T-helper 17 cell (primary cell): Measurements from ENCODE around the gene PRM2. TPM values are rescaled to one million over a fixed set of nuclear protein-coding genes. Genes with fewer than 3 reads are reported as not detected.

ENCODE experiments used
- ATAC-seq: fragments of 150-1000 bp; cut with Tn5 transposase; 2 replicates; pipeline ENCODE4 v1.10.0; 2021; ENCODE audit warnings: mild to moderate bottlenecking, moderate library complexity
- DNase-seq, 3 donors: peaks; one replicate each; pipeline versions ENCODE4 v3.0.0 to v3.0.0-alpha.2; 2020 to 2021
- H3K9me3 ChIP-seq: one replicate; pipeline ENCODE4 v1.7.0; 2013; ENCODE audit warnings: low read length, mild to moderate bottlenecking; ENCODE audit not compliant: control insufficient read depth, poor library complexity, severe bottlenecking
- H3K27ac Mint-ChIP-seq: one replicate; pipeline ENCODE4 v1.8.0; 2022; ENCODE audit warnings: mild to moderate bottlenecking, moderate library complexity, mixed read lengths
- H3K27me3 Mint-ChIP-seq: one replicate; pipeline ENCODE4 v1.8.0; 2022; ENCODE audit warnings: mixed read lengths
- H3K36me3 Mint-ChIP-seq: one replicate; pipeline ENCODE4 v1.8.0; 2022; ENCODE audit warnings: low read depth, mixed read lengths
- H3K4me1 Mint-ChIP-seq: one replicate; pipeline ENCODE4 v1.8.0; 2022; ENCODE audit warnings: mild to moderate bottlenecking, mixed read lengths
- H3K4me3 Mint-ChIP-seq: one replicate; pipeline ENCODE4 v1.8.0; 2022; ENCODE audit warnings: mild to moderate bottlenecking, moderate library complexity, mixed read lengths
- total RNA-seq, 4 donors: library from RNA in 2 of 4; stranded (reverse) in 2 of 4; gene quantifications; one replicate each; pipeline ENCODE4 v1.2.3 and lab custom pipeline; 2022 to 2026

Gene PRM2
- total RNA-seq, 2 donors from 2014 or later: not detected

GRCh38 chr16:11271610-11272009 lies 4.7 kb downstream of the PRM2 start:
- Mint-ChIP-seq H3K27me3 (peaks cover under 1% of the 10 kb centered on the region), H3K4me3 (no peak overlapping the region), H3K36me3 (peaks cover 4% of the 10 kb centered on the region), H3K4me1 (no peaks in the 10 kb centered on the region), H3K27ac (no peak overlapping the region)
- ATAC-seq: no peak
- no peaks in the 10 kb centered on the region for H3K9me3 ChIP-seq
- DNase-seq: no peak

DNA sequence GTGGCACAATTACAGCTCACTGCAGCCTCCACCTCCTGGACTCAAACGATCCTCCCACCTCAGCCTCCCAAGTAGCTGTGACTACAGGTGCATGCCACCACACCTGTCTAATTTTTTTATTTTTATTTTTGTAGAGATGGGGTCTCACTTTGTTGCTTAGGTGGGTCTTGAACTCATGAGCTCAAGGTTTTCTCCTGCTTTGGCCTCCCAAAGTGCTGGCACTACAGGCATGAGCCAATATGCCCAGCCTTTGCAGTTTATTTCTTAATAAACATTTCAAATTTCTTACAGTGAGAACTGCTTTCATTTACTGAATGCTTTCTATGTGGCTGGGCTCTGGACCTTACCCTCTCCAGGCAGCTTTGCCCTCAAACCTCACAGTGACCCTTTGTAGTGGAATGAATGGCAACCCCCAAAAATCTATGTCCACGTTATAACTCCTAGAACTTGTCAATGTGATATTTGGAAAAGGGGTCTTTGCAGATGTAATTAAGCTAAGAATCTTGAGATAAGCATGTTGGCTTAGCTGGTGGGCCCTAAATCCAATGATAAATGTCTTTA lies 5.6 kb downstream of the PRM2 start:
- no peaks in the 10 kb centered on the region for H3K9me3 ChIP-seq
- ATAC-seq: no peak
- peaks cover 4% of the 10 kb centered on the region for H3K36me3 Mint-ChIP-seq
- DNase-seq: no peak
- H3K27me3 Mint-ChIP-seq: no peaks in the 10 kb centered on the region
- peak overlapping the region; percentile 45 for H3K27ac Mint-ChIP-seq
- H3K4me1 Mint-ChIP-seq: no peaks in the 10 kb centered on the region
- H3K4me3 Mint-ChIP-seq: no peak overlapping the region

DNA sequence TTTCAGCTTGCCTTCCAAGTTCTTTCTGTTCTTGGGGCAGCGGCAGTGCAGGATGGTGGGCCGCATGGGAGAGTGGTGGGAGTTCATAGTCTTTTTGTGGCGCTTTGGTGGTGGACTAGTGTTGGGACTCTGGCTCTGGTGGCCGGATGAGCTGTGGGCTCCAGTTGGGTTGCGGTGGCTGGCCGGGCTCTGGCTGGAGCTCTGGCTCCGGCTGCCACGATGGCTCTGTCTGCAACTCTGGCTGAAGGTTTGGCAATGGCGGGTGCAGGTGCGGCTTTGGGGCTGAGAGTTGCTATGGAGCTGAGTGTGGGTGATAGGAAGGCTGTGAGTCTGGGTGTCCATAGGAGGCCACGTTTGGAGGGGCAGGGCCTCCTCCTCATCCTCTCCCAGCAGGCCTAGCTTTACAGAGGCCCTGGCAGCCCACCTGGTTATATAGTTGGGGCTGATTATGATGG lies 7.3 kb downstream of the PRM2 start, which contains the start of gene TNP2:
TNP2 (minus strand) TSS at position 405 of the 455 bp plus-strand sequence; CDS start at position 342, 63 bp downstream.
- peaks cover 6% of the 10 kb centered on the region for H3K4me1 Mint-ChIP-seq
- no peak for DNase-seq
- no peak for ATAC-seq
- no peaks in the 10 kb centered on the region for H3K27me3 Mint-ChIP-seq
- peaks cover 4% of the 10 kb centered on the region for H3K36me3 Mint-ChIP-seq
- H3K27ac Mint-ChIP-seq: peak within 1 kb of the TSS; percentile 45
- no peak within 1 kb of the TSS for H3K4me3 Mint-ChIP-seq
- no peaks in the 10 kb centered on the region for H3K9me3 ChIP-seq

DNA sequence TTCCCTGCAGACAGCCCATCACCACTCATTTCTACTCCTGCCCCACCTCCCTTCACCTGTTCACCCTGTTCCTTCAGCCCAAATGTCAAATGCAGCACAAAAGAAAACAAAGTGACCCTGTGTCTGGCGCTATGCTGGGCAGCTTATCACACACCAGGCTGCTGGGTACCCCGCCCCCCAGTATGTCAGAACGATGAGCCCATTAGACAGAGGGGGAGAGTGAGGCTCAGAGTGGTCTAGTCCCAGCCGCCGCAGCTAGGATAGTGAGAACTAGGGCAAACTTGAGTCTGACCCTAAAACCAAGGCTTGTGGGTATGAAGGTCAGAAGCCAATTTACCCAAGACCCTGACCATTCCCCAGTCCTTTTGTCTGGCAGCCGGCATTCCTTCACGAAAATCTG lies 11.2 kb downstream of the PRM2 start:
- DNase-seq (no peak), ATAC-seq (no peak)
- Mint-ChIP-seq H3K4me3 (no peak overlapping the region), H3K27ac (no peak overlapping the region), H3K4me1 (peaks cover 20% of the 10 kb centered on the region), H3K27me3 (no peaks in the 10 kb centered on the region), H3K36me3 (peaks cover 4% of the 10 kb centered on the region)
- H3K9me3 ChIP-seq: no peaks in the 10 kb centered on the region

DNA sequence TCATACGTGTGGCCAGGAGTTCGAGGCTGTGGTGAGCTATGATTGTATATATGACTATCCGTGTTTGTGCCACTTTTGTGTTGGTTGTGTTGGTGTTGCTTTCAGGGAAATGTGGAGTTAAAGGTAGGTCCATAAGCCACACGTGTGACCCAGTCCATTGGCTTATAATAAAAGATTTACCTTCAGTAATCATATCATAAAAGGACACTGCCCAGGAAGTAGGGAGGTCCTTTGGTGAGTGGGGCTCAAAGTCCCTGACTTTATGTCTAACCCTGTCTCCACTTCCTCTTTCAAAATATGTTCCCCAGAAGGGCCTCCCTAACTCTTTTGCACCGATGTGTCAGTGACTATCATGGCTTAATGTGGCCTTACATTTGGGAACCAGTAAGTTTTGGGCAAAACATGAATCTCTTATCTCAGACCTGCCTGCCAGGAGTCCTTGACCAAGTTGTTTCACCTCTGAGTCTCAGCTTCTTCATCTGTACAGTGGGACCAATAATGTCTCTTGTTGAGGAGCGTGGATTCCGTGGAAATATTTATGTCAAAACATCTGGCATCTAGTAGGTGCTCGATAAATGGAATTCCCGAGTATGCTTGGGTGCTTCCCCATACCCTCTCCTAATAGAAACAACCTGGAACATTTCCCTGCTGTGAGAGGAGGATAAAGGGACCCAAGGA lies 12.0 kb downstream of the PRM2 start:
- DNase-seq: no peak
- Mint-ChIP-seq H3K4me1 (peaks cover 26% of the 10 kb centered on the region), H3K27me3 (no peaks in the 10 kb centered on the region), H3K27ac (peak overlapping the region; percentile 89), H3K4me3 (no peak overlapping the region), H3K36me3 (peaks cover 2% of the 10 kb centered on the region)
- ATAC-seq: peak; percentile 5
- no peaks in the 10 kb centered on the region for H3K9me3 ChIP-seq

- no peak for DNase-seq
- Mint-ChIP-seq H3K36me3 (peaks cover 2% of the 10 kb centered on the region), H3K27ac (peak overlapping the region; percentile 89), H3K4me3 (peak overlapping the region; percentile 74), H3K4me1 (peaks cover 26% of the 10 kb centered on the region), H3K27me3 (no peaks in the 10 kb centered on the region)
- peak; percentile 84 for ATAC-seq
- H3K9me3 ChIP-seq: no peaks in the 10 kb centered on the region
Observed at GRCh38 chr16:11263737-11264136, 12.5 kb downstream of the PRM2 start.

DNA sequence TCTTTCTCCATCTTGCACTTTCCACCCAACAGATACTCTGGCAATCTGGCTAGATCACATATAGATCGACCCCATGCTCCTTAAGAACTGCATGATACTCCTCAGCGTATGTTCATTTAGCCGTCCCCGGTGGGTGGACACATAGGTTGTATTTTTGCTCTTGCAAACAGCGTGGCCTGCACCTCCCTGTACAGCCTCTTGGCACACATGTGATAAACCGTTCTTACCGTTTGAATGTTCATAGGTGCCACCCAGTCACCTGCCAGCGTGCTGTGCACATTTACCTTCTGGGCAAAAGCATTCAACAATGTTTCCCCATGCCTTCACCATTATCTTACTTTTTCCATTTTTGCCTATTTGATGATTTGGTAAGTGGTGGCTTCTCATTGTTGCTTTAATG lies 13.4 kb downstream of the PRM2 start:
- no peak overlapping the region for H3K4me3 Mint-ChIP-seq
- H3K36me3 Mint-ChIP-seq: no peaks in the 10 kb centered on the region
- no peaks in the 10 kb centered on the region for H3K9me3 ChIP-seq
- no peaks in the 10 kb centered on the region for H3K27me3 Mint-ChIP-seq
- H3K27ac Mint-ChIP-seq: peak overlapping the region; percentile 89
- DNase-seq (no peak), ATAC-seq (no peak)
- H3K4me1 Mint-ChIP-seq: peaks cover 31% of the 10 kb centered on the region

DNA sequence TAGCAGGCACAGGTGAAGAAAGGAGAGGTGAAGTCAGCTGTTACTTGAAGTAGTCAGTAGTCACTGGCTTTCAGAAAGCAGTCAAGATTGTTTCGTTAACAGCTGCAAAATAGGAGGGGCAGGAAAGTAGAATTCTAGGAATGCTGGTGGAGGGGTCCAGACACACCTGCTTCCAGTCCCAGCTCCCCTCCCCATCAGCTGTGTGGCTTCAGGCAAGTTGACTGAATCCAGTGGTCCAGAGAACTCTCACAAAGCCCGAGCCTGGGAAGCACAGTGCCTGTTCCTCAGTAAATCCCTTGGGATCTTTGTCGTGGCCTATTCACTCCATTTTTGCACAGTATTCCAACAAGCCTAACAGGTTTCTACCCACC lies 15.7 kb downstream of the PRM2 start:
- Mint-ChIP-seq H3K4me1 (peaks cover 44% of the 10 kb centered on the region), H3K27me3 (no peaks in the 10 kb centered on the region), H3K36me3 (no peaks in the 10 kb centered on the region), H3K4me3 (no peak overlapping the region), H3K27ac (no peak overlapping the region)
- H3K9me3 ChIP-seq: no peaks in the 10 kb centered on the region
- no peak for DNase-seq
- ATAC-seq: no peak

DNA sequence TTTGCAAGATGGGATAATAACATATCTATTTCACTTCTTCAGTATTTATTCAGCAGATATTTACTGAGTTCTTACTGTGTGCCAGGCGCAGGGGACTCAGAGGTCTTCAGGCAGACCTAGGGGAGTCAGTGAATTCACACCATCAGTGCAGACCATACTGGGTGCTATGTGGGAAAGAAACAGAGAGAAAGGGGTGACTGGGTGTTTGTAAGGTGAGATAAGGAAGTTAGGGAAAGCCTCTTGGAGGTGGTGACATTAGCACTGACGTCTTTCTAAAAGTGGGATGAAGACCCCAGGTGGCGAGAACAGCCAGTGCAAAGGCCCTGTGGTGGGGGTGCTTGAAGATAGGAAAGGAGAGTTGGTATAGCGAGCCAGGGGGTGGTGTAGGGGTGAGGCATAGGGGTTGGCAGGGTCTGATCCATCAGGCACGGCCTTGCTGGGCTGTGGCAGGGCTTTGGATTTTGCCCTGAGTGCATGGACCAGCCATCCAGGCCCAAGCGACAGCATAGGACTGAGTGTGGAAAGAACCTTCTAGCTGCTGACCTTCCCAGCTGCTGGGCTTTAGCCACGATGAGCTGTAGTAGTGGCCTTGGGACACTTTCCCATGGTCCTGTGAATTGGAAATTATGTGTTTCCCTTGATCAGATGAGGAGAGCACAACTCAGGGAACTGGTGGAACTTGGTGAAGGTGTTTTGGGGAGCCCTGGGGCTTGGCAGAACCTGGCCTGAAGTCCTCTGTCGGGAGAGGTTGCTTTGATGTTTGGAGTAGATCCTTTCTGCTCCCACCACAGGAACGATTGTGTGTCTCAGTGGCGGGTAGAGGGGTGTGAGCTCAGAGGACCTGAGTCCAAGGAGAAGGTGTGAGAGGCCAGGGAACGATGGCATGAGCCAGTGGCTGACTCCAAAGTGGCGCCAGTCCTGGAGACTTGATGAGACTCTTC lies 16.4 kb downstream of the PRM2 start:
- no peaks in the 10 kb centered on the region for H3K9me3 ChIP-seq
- Mint-ChIP-seq H3K4me3 (peak overlapping the region; percentile 22), H3K36me3 (no peaks in the 10 kb centered on the region), H3K27ac (no peak overlapping the region), H3K4me1 (peaks cover 42% of the 10 kb centered on the region), H3K27me3 (no peaks in the 10 kb centered on the region)
- no peak for ATAC-seq
- no peak for DNase-seq

- Mint-ChIP-seq H3K27me3 (no peaks in the 10 kb centered on the region), H3K4me3 (peak overlapping the region; percentile 69), H3K27ac (peak overlapping the region; percentile 62), H3K36me3 (no peaks in the 10 kb centered on the region), H3K4me1 (peaks cover 39% of the 10 kb centered on the region)
- no peaks in the 10 kb centered on the region for H3K9me3 ChIP-seq
- ATAC-seq (no peak), DNase-seq (no peak)
Observed at GRCh38 chr16:11258553-11259492, 17.5 kb downstream of the PRM2 start.

- Mint-ChIP-seq H3K4me1 (peaks cover 40% of the 10 kb centered on the region), H3K4me3 (peak overlapping the region; percentile 98), H3K27me3 (no peaks in the 10 kb centered on the region), H3K27ac (peak overlapping the region; percentile 97), H3K36me3 (no peaks in the 10 kb centered on the region)
- peak; percentile 22 to 39 (median 36) for DNase-seq
- H3K9me3 ChIP-seq: no peaks in the 10 kb centered on the region
- peak; percentile 12 for ATAC-seq
Observed at GRCh38 chr16:11257131-11257938, 18.9 kb downstream of the PRM2 start.

- peaks cover 46% of the 10 kb centered on the region for H3K4me1 Mint-ChIP-seq
- no peaks in the 10 kb centered on the region for H3K27me3 Mint-ChIP-seq
- ATAC-seq (no peak), DNase-seq (peak in 2 of 3 donors; percentile 30 to 34)
- H3K4me3 Mint-ChIP-seq: peak overlapping the region; percentile 98
- H3K9me3 ChIP-seq: no peaks in the 10 kb centered on the region
- H3K27ac Mint-ChIP-seq: peak overlapping the region; percentile 97
- peaks cover 2% of the 10 kb centered on the region for H3K36me3 Mint-ChIP-seq
Observed at GRCh38 chr16:11256661-11257130, 19.6 kb downstream of the PRM2 start.
